MM.1S (cell line): Measurements from ENCODE around the gene PREP.

Experiments used
- DNase-seq: peaks from one replicate; pipeline ENCODE4 v3.0.0-alpha.2; 2015
- H2AFZ ChIP-seq: fragments of 300-600 bp; sonication (generic); 2 replicates; pipeline ENCODE4 v1.6.0; 2016; ENCODE audit warnings: antibody characterized with exemption, low read length
- H3F3A ChIP-seq: fragments of 300-600 bp; sonication (generic); 2 replicates; pipeline ENCODE4 v1.6.1; 2016; ENCODE audit warnings: mild to moderate bottlenecking, antibody characterized with exemption, low read length, moderate library complexity, mixed read lengths; ENCODE audit not compliant: insufficient read depth
- H3K27ac ChIP-seq: fragments of 300-600 bp; sonication (generic); 2 replicates; pipeline ENCODE4 v1.5.1; 2016; ENCODE audit warnings: mild to moderate bottlenecking, low read length
- H3K27me3 ChIP-seq: fragments of 300-600 bp; sonication (generic); replicated peaks from 2 replicates; pipeline ENCODE4 v1.6.0; 2016; ENCODE audit warnings: low read length; ENCODE audit not compliant: insufficient read depth
- H3K36me3 ChIP-seq: fragments of 300-600 bp; sonication (generic); replicated peaks from 2 replicates; pipeline ENCODE4 v1.6.1; 2016; ENCODE audit warnings: mild to moderate bottlenecking, low read length, mixed read lengths; ENCODE audit not compliant: insufficient read depth
- H3K4me1 ChIP-seq: fragments of 300-600 bp; sonication (generic); 2 replicates; pipeline ENCODE4 v1.6.1; 2016; ENCODE audit warnings: low read length, mixed read lengths
- H3K4me2 ChIP-seq: fragments of 300-600 bp; sonication (generic); 2 replicates; pipeline ENCODE4 v1.6.0; 2016; ENCODE audit warnings: low read depth, low read length
- H3K4me3 ChIP-seq: fragments of 300-600 bp; sonication (generic); 2 replicates; pipeline ENCODE4 v1.5.1; 2016; ENCODE audit warnings: low read length, mixed read lengths
- H3K79me2 ChIP-seq: fragments of 300-600 bp; sonication (generic); 2 replicates; pipeline ENCODE4 v1.6.1; 2016; ENCODE audit warnings: mixed run types, low read length, mixed read lengths
- H3K9ac ChIP-seq: fragments of 300-600 bp; sonication (generic); 2 replicates; pipeline ENCODE4 v1.6.1; 2016; ENCODE audit warnings: low read length, mixed read lengths
- H3K9me2 ChIP-seq: fragments of 300-600 bp; sonication (generic); replicated peaks from 2 replicates; pipeline ENCODE4 v1.6.1; 2016; ENCODE audit warnings: mild to moderate bottlenecking, low read length, mixed read lengths; ENCODE audit not compliant: insufficient read depth
- H3K9me3 ChIP-seq: fragments of 300-600 bp; sonication (generic); replicated peaks from 2 replicates; pipeline ENCODE4 v1.6.1; 2016; ENCODE audit warnings: mild to moderate bottlenecking, low read length, mixed read lengths; ENCODE audit not compliant: insufficient read depth
- H4K20me1 ChIP-seq: fragments of 300-600 bp; sonication (generic); 2 replicates; pipeline ENCODE4 v1.6.1; 2016; ENCODE audit warnings: mild to moderate bottlenecking, low read length, moderate library complexity, mixed read lengths; ENCODE audit not compliant: insufficient read depth
- CTCF ChIP-seq: fragments of 300-600 bp; sonication (generic); IDR thresholded peaks from 2 replicates; pipeline ENCODE4 v1.5.1; 2016; ENCODE audit warnings: antibody characterized with exemption, low read length, mixed read lengths
- EZH2 ChIP-seq: fragments of 300-600 bp; sonication (generic); optimal IDR thresholded peaks from 2 replicates; pipeline ENCODE3; 2017; ENCODE audit warnings: low read depth, mild to moderate bottlenecking, antibody characterized with exemption, low read length, mixed read lengths
- EZH2phosphoT487 ChIP-seq: fragments of 300-600 bp; sonication (generic); IDR thresholded peaks from 2 replicates; pipeline ENCODE4 v1.6.1; 2018; ENCODE audit warnings: antibody characterized with exemption, low read length

PREP gene

GRCh38 chr6:105258816-105259215 lies 144.1 kb downstream of the PREP start:
- Histone ChIP-seq H3K27me3 (no peaks in the 10 kb centered on the region), H3K79me2 (no peaks in the 10 kb centered on the region), H3F3A (no peaks in the 10 kb centered on the region), H4K20me1 (no peaks in the 10 kb centered on the region), H2AFZ (no peak overlapping the region), H3K9me2 (no peaks in the 10 kb centered on the region), H3K4me3 (no peak overlapping the region), H3K27ac (no peak overlapping the region), H3K9me3 (no peaks in the 10 kb centered on the region), H3K4me1 (no peaks in the 10 kb centered on the region), H3K4me2 (no peak overlapping the region), H3K36me3 (no peaks in the 10 kb centered on the region), H3K9ac (no peak overlapping the region)
- DNase-seq = no peak
- TF ChIP-seq EZH2phosphoT487 = no peak
- TF ChIP-seq EZH2 = no peak
- TF ChIP-seq CTCF = no peak

GRCh38 chr6:105257340-105257739 lies 145.5 kb downstream of the PREP start:
- Histone ChIP-seq H3K4me3 (no peak overlapping the region), H3K36me3 (no peaks in the 10 kb centered on the region), H2AFZ (no peak overlapping the region), H3F3A (no peaks in the 10 kb centered on the region), H3K9me3 (no peaks in the 10 kb centered on the region), H3K27ac (no peak overlapping the region), H3K79me2 (no peaks in the 10 kb centered on the region), H3K9me2 (no peaks in the 10 kb centered on the region), H4K20me1 (no peaks in the 10 kb centered on the region), H3K4me1 (no peaks in the 10 kb centered on the region), H3K4me2 (no peak overlapping the region), H3K9ac (no peak overlapping the region), H3K27me3 (no peaks in the 10 kb centered on the region)
- DNase-seq = peak; percentile 7
- TF ChIP-seq EZH2 (no peak), EZH2phosphoT487 (no peak), CTCF (no peak)

GRCh38 chr6:105256619-105257018 lies 146.3 kb downstream of the PREP start:
- H3K9me2 ChIP-seq = no peaks in the 10 kb centered on the region
- no peaks in the 10 kb centered on the region for H3K27me3 ChIP-seq
- no peaks in the 10 kb centered on the region for H3K9me3 ChIP-seq
- no peak overlapping the region for H3K9ac ChIP-seq
- no peaks in the 10 kb centered on the region for H3K79me2 ChIP-seq
- H3F3A ChIP-seq = no peaks in the 10 kb centered on the region
- no peak overlapping the region for H2AFZ ChIP-seq
- no peaks in the 10 kb centered on the region for H4K20me1 ChIP-seq
- H3K4me1 ChIP-seq = no peaks in the 10 kb centered on the region
- H3K4me2 ChIP-seq = no peak overlapping the region
- H3K36me3 ChIP-seq = no peaks in the 10 kb centered on the region
- no peak for DNase-seq
- no peak overlapping the region for H3K27ac ChIP-seq
- TF ChIP-seq EZH2phosphoT487 = no peak
- no peak for TF ChIP-seq EZH2
- TF ChIP-seq CTCF = no peak
- H3K4me3 ChIP-seq = no peak overlapping the region
